GM19043 (cell line): ENCODE results near the gene DSCAM.
"Not testable (repeated sequence)": the region's sequence is repeated elsewhere in the genome, so short reads cannot be mapped to it uniquely, and the experiment has no call there.

Experiments used
- ATAC-seq: cut with Tn5 transposase; IDR thresholded peaks from one replicate; pipeline ENCODE4 v1.9.1; 2021; ENCODE audit warnings: low read depth; ENCODE audit not compliant: unreplicated experiment

DSCAM gene

DNA sequence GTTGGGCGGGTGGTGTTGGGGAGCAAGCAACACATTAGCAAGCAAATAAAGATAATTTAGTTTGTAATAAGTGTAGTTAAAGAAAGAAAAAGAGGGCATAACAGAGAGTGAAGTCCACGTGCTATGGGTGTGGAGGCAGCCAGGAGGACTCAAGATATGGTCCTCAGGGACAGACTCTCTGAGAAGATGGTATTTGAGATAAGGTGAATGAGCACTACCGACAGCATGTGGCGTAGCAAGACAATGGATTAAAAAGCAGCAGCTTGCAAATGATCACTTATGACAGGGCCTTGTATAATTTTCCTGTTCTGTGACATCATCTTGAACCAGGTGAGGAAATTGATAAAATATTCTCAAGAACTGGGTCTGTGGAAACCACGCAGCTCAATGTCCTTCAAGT is 491.9 kb downstream of the DSCAM start:
- no peak for ATAC-seq

DNA sequence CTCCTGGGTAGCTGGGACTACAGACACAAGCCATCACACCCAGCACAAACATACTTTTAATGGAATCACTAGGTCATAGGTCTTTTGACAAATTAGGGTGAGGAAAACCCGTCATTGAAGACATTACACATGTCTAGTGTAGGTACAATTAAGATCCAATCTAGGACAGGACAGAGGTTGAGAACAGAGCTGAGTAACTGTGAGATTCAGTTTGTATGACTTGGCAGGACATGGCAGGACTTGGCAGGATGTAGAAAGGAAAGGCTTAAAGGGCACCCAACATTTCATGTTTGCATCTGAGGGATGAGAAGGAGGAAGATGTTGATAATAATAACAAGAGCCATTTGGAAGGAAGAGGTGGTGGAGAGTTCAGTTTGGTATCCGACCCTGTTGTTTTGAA is 496.0 kb downstream of the DSCAM start:
- no peak for ATAC-seq

DNA sequence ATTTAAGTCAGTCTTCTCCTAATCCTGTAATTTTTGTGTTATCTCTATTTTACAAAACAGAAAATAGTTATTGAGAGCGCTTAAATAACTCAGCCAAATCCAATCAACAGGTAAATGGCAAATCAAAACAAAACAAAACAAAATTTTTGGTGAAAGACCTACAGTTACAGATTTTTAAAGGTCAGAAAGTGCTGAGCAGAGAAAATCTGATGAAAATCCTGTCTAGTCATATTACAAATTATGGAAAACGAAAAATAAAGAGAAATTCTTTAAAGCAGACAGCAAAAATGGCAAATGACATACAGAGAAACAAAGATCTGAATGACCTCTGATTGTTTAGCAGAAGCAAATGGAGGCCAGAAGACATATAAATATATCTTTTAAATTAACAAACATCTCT is 497.4 kb downstream of the DSCAM start:
- no peak for ATAC-seq

DNA sequence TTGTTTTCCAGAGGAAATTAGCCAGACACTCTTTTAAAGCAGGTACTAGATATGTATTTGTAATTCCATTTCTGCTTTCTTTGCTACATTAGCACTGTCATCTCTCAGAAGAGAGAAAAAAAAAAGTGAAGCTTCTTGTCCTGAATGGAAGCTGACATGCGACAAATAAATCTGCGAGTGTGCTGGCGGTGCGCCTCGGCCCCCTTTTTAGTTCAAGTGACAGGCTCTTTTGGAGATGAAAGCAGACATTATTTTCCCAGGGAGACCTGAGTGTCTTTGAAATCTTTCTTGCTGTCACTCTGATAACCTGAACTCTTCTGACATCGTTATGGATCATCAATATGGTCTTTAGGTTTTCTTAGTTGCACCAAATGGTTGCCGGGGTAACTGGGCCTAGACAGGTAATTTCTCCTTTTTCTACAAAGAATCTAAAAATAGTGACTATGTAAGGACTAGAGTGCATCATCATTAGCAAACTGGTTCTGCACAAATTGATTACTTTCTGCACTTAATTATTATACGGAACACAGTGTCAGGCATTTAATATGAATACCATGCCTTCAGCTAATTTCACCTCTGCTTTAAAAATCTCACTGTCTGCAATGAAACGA is 501.1 kb downstream of the DSCAM start:
- ATAC-seq = no peak

DNA sequence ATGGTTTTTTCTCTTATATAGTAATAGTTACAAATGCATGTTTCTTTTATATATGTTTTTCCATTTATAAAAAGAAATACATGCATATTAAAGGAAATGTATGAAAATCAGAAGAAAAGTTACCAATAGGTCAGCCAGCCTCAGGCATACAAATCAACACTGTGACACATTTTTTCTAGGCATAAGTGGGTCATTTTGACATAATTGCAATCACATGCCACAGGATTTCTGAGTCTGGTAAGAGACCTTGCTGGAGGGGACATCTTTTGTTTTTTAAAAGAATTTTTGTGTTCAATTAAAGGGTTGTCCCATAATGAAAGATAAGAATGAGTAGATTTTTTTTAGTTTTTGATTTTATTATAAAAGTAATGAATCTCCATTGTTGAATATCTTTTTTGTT is 506.6 kb downstream of the DSCAM start:
- ATAC-seq = no peak

DNA sequence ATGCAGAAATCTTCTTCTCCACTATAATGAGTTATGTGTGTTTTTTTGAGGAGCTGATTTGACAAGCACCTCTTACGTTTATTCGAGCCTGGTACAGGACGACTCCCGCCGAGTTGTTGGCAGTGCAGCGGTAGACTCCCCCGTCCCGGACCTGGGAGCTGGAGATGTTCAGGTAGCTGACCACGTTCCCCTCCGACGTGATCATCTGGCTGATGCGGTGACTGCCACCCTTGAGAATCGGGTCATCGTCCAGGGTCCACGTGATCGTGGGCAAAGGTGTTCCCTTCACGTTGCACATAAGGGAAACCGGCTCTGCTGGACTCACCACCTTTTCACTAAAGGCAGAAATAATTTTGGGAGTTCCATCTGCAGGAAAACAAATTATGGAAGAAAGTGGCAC is 507.9 kb downstream of the DSCAM start:
- ATAC-seq = no peak

DNA sequence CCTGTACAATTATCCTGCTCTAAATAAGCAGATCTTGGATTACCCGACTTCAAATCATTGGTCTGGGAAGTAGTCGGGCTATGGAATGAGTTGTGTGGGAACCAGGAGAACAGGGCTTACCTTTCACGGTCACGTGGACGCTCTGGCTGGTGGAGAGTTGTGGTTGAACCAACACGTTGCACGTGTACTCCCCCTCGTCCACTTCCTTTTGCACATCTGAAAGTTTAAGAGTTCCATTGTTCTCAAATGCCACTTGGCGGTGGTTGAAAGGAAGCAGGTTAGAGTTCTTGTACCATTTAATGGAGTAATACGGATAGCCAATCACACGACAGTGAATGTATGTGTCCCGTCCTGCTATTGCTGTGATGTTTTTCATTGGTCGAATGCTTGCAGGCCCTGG is 509.0 kb downstream of the DSCAM start:
- no peak for ATAC-seq

DNA sequence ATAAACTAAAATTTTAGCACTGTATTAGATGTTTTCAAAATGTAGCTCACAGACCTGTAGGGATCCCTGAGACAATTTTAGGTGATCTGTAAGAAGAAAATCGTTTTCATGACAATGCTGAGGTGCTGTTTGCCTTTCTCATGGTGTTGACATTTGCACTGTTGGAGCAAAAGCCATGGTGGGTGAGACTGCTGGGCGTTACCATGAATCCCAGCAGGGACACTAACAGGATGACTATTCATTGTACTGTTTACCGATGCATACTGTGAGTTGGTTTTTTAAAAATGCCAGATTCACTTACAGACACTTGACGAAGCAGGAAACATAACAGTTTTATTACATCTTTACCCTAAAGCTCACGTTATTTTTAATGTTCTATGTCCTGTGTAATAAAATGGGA is 511.3 kb downstream of the DSCAM start:
- ATAC-seq = no peak

DNA sequence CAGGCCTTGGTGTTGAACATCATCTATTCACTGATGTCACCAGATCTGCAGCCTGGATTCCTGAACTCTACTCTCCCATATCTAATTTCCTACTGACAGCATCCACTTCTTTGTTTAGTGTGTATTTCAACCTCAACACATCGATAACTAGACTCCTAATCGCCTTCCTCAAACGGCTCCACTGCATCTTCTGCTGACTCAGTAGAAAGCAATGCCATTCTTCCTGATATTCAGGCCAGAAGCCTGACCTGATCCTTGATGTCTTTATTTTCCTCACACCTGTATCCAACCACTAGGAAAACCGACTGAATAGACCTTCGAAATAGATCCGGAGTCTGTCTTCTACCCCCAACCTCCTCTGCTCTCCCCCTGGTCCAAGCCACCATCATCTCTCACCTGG is 512.8 kb downstream of the DSCAM start:
- ATAC-seq = no peak

DNA sequence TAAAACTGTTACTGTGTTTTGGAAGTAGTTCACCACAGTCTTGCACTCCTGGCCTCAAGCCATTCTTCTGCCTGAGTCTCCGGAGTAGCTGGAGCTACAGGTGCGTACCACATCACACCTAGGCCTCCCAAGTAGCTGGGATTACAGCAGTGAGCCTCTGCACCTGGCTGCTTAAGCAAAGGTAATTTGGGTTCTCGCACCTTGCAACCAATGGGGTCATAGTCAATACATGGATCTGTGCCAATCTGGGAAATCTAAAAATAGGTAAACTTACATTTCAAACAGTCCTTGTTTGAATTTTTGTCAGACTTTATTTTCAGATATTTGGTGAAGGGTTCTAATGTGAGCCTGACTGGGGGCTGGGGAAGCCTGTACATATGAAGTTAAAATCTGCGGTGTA is 513.2 kb downstream of the DSCAM start:
- no peak for ATAC-seq

DNA sequence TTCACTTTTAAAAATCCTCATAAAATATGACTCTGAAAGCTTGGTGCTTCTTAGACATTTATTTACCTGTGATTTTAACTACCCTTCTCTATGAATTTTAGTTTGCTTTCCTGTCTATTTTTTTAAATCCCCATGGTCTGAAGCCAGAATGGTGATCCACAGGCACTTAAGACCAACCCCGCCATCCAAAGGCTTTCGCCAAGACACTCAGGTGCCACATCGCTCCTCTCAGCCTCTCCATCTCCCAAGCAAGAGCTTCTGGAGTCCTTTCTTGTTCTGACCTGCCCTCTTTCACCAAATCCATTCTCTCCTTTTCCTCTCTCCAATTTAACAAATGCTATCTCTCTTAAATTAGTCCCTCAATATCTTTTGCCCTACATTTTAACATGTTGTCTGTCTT is 515.2 kb downstream of the DSCAM start:
- no peak for ATAC-seq

DNA sequence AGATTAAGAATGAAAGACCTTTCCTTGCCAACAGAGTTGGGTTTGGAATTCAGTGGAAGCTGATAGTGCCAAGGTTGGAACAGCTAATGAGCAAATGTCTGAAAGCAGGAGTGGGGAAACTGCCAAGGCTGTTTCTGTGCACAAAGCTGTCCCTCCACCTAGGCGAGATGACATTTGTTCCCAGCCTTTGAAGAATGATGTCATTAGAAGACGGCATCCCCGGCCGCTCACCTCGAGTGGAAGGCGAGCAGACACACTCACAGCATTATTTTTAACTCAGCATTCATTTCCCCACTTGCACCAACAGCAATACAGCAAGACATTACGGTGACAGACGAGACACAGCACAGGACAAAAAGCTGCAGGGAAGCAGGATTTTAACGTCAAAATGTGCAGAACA is 515.8 kb downstream of the DSCAM start:
- ATAC-seq = no peak

DNA sequence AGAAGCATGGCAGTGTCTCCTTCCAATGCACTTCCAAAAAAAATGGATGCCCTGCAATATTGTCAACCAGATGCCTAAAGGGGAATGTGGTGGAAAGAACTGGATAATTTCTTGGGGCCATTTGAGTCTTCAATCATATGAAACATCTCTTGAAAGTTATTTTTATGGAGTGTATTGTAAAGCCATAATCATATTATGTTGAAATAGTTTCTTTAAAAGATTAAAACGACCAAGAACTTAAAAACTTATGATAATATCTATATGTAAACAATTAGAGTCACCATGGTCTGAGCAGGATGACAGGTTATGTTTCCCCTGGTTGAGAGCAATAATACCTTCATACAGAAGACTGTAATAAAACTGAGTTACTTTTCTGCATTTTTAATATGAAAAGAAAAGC is 522.6 kb downstream of the DSCAM start:
- ATAC-seq = no peak

DNA sequence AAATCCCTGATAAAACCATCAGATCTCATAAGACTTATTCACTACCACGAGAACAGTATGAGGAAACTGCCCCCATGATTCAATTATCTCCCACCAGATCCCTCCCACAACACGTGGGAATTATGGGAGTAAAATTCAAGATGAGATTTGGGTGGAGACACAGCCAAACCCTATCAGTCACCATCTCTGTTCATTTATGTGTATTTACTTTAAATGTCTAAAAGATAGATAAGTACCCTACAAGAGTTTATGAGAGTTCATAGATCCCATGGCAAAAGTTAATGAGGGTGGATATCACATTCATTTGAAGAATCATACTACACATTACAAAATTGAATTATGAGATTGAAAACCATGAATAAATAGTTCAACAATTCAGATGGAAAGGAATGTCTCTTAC is 526.2 kb downstream of the DSCAM start:
- ATAC-seq = not testable (repeated sequence)

DNA sequence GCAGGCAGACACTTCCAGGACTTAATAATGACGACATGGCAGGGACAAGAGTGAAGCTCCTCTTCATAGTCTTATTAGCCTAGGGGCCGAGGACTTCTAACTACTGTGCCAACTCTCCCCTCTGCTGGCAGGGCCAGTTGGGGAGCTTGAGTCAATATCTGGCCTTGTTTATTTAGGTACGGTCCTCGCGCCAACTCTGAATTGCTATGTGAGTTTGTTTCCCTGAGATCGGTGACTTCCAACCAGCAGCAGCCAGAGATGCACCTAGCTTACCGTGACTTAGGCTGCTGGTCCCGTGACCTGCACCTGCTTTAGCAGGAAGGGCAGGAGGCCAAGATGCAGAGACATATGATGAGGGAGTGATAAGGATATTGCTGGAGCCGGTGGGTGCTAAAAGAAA is 528.6 kb downstream of the DSCAM start:
- ATAC-seq = no peak

DNA sequence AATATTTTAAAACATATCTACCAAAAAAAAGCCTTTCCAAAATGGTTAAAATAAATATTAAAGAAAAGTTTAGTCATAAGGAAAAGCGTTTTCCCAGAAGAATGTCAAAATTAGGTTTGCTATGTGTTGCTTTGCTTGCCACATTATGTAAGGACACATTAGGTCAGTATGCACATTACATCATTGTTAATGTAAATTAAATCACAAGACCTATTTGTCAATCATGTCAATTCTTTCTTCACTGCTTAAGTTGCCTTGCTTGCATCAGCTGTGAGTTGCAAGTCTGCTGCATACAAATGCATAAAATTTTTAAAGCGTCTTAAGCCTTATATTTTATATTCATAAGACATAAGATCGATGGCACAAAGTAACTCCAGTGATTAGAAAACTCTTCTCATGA is 530.9 kb downstream of the DSCAM start:
- ATAC-seq = no peak

DNA sequence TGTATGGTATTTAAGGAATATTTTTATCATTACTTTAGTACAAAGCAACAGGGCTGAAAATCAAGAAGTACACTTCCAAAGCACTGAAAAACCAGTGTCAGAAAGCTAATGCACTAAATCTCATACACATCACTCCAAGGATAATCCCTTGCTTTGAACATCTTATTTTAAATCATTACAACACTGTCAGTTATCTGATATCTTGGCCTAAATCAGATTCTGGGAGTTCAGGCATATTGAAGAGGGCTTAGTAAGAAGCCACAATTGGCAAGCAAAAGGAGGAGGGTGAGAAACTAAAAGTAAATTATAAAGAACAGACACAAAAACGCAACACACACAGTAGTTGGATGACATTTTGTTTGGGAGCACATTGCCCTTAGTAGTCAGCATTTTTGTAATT is 531.3 kb downstream of the DSCAM start:
- no peak for ATAC-seq

DNA sequence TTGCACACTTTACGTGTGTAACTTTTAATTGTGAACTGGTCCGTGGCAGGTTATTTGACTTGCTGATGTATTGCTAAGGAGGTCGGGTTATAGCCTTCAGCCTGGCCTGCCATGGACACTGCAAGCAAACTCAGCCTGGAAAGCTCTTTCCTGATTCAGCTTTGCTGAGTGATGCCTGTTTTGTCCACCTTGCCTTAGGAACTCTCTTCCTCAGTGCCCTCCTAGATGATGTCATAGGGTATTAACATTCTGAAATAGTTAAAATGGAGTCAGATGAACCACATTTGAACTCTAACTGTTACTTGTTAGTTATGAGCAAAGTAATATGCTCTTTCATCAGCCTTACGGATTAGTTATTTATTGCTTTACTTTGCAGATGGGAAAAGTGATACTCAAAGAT is 533.7 kb downstream of the DSCAM start:
- ATAC-seq = no peak

DNA sequence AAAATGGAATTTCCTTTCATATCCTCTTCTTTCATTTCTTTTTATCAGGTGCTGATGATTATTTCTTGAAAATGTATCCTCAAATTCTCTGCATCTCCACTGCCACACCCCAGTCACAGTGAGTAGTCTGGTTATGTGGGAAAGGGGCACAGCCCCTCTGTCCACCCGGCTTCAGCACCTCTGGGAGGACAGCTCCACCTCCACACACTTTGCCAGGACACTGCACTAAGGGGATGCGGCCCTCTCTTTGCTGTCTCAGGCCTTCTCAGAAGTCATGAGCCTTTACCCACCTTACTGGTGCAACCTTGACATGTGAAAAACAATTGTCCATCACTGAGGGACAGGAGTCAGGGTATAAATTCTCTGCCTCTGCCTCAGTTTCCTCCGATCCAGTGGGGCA is 546.7 kb downstream of the DSCAM start:
- ATAC-seq = no peak

DNA sequence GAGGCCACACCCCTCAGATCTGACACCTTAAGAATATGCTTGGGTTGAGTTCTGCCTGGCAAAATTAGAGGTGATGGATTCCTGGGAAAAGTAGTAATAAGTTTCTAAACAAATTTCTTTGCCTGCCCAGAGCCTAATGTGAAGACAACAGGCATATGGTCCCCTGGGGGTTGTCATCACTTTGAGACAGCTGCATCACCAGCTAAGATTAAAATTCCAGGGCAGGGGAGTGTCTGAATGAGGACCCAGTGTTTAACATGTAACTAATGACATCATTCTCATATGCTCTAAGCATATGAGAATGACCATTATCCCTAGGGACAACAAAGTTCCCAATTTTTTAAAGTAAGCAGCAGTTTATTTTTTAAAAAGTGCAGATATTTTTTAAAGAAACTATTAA is 547.5 kb downstream of the DSCAM start:
- ATAC-seq = no peak

DNA sequence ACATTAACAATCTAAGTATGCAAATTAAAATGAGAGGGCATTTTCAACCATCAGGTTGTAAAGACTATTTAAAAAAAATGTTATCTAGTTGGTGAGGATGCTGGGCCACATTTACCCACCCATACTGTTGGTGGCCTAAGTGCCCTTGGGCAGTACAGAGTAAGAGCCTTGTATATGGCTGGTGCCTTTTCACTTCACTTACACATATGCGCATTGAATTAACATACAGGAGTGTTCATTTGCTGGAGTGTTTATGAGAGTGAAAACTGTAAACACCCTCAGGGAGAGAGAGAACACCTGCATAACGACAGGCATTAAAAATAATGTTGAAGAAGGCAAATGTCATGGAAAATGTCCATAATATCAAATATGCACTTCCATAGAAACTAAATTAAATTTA is 552.6 kb downstream of the DSCAM start:
- ATAC-seq = no peak

DNA sequence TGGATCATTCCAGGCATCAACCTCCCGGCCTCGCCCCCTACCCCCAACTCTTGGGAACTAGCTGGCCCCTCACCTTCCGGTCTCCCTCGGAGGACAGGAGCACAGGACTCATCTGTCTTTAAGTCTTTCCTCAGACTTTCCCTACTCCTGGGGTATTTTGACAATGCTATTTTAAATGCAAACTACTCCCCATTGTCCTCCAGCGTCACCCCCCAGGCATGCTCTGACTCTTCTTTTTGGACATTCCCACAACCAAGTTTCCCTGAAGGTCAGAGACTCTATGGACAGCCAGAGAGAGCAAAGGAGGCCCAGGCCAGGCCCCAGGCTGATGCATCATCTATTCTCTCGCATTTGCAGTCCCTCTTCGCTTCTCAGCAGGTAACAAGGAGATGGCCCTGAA is 555.4 kb downstream of the DSCAM start:
- ATAC-seq = no peak

DNA sequence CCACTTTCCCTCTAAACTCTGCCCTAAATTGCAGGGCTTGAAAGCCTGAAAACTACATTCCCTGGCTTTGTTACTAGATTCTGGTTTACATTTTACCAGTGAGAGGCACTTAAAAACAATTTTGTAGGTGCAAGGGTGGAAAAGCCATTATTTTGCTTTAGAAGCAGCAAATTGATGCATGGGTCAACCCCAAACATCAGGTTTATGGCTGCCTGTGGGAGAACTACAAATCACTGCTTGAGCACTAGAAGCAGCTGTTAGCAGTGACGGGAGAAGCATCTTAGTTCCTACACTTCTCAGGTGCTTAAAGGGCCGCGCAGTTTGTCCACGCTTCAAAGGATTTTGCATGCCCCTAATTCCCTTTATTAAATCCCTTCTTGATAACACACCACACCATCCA is 562.5 kb downstream of the DSCAM start:
- no peak for ATAC-seq
